Neuronal stem cell (in vitro differentiated cells): ENCODE results near the gene GC.
A peak's percentile ranks its signal among the peaks of the same experiment; 100 is the strongest.

Experiments used
- DNase-seq: peaks from one replicate; pipeline ENCODE4 v3.0.0-alpha.2; 2013; ENCODE audit warnings: low spot score
- H2AFZ ChIP-seq: one replicate; pipeline ENCODE4 v1.6.1; 2013; ENCODE audit warnings: mild to moderate bottlenecking, low read length, inconsistent platforms
- H2AK5ac ChIP-seq: 2 replicates; pipeline ENCODE4 v1.6.1; 2013; ENCODE audit warnings: low read depth, mild to moderate bottlenecking, inconsistent platforms, low read length, moderate library complexity, mixed read lengths
- H2BK120ac ChIP-seq: 2 replicates; pipeline ENCODE4 v1.6.1; 2013; ENCODE audit warnings: low read depth, mild to moderate bottlenecking, inconsistent platforms, low read length, moderate library complexity, mixed read lengths
- H2BK12ac ChIP-seq: one replicate; pipeline ENCODE4 v1.6.1; 2013; ENCODE audit warnings: low read length, inconsistent platforms
- H2BK15ac ChIP-seq: 2 replicates; pipeline ENCODE4 v1.6.1; 2013; ENCODE audit warnings: mild to moderate bottlenecking, low read length, inconsistent platforms, mixed read lengths
- H2BK5ac ChIP-seq: one replicate; pipeline ENCODE4 v1.6.1; 2013; ENCODE audit warnings: inconsistent platforms, mild to moderate bottlenecking, low read length, moderate library complexity
- H3K14ac ChIP-seq: one replicate; pipeline ENCODE4 v1.6.1; 2013; ENCODE audit warnings: low read length, inconsistent platforms
- H3K18ac ChIP-seq: 2 replicates; pipeline ENCODE4 v1.6.1; 2013; ENCODE audit warnings: low read length, inconsistent platforms
- H3K23ac ChIP-seq: 2 replicates; pipeline ENCODE4 v1.6.1; 2013; ENCODE audit warnings: low read depth, mild to moderate bottlenecking, mixed read lengths, low read length, inconsistent platforms; ENCODE audit not compliant: poor library complexity
- H3K27ac ChIP-seq: replicated peaks from 3 replicates; pipeline ENCODE4 v1.5.1; 2013; ENCODE audit warnings: low read length, inconsistent platforms
- H3K27me3 ChIP-seq, 3 experiments: 2 replicates each; pipeline ENCODE4 v1.6.1; 2013; ENCODE audit warnings: low read length in 3 of 3, mild to moderate bottlenecking in 2 of 3, inconsistent platforms in 1 of 3, low read depth in 1 of 3, mixed read lengths in 1 of 3, moderate library complexity in 1 of 3; ENCODE audit not compliant: control insufficient read depth in 3 of 3, insufficient read depth in 3 of 3
- H3K36me3 ChIP-seq, 2 donors: replicated peaks in 1 of 2; 2 replicates each; pipeline ENCODE4 v1.6.1; 2013; ENCODE audit warnings: low read length in 2 of 2; ENCODE audit not compliant: control insufficient read depth in 2 of 2, insufficient read depth in 2 of 2
- H3K4ac ChIP-seq: 2 replicates; pipeline ENCODE4 v1.6.1; 2013; ENCODE audit warnings: inconsistent platforms, mild to moderate bottlenecking, low read length, moderate library complexity
- H3K4me1 ChIP-seq, 2 donors: 1 replicate in 1 of 2; 2 replicates in 1 of 2; pipeline ENCODE4 v1.6.1; 2013; ENCODE audit warnings: low read length in 2 of 2, low read depth in 1 of 2; ENCODE audit not compliant: control insufficient read depth in 2 of 2, insufficient read depth in 1 of 2
- H3K4me2 ChIP-seq: one replicate; pipeline ENCODE4 v1.6.1; 2013; ENCODE audit warnings: mild to moderate bottlenecking, low read length, inconsistent platforms; ENCODE audit not compliant: insufficient read depth, poor library complexity, severe bottlenecking
- H3K4me3 ChIP-seq, 2 donors: 2 replicates each; pipeline ENCODE4 v1.5.1; 2013; ENCODE audit warnings: low read length in 2 of 2, mild to moderate bottlenecking in 2 of 2, inconsistent platforms in 1 of 2, moderate library complexity in 1 of 2
- H3K79me1 ChIP-seq: one replicate; pipeline ENCODE4 v1.6.1; 2013; ENCODE audit warnings: low read depth, mild to moderate bottlenecking, inconsistent platforms, low read length, moderate library complexity
- H3K9ac ChIP-seq: one replicate; pipeline ENCODE4 v1.6.1; 2013; ENCODE audit warnings: mild to moderate bottlenecking, low read depth, low read length, inconsistent platforms; ENCODE audit not compliant: poor library complexity
- H3K9me3 ChIP-seq, 2 donors: replicated peaks in 1 of 2; 2 replicates each; pipeline versions ENCODE3 to v1.6.1; 2013; ENCODE audit warnings: low read length in 2 of 2, mild to moderate bottlenecking in 2 of 2, inconsistent platforms in 1 of 2, low read depth in 1 of 2, mixed read lengths in 1 of 2, moderate library complexity in 1 of 2; ENCODE audit not compliant: control insufficient read depth in 2 of 2, insufficient read depth in 1 of 2
- H4K8ac ChIP-seq: one replicate; pipeline ENCODE4 v1.6.1; 2013; ENCODE audit warnings: low read depth, mild to moderate bottlenecking, inconsistent platforms, low read length, moderate library complexity
- H4K91ac ChIP-seq: one replicate; pipeline ENCODE4 v1.6.1; 2013; ENCODE audit warnings: low read length, low read depth, mild to moderate bottlenecking, inconsistent platforms; ENCODE audit not compliant: poor library complexity
- WGBS, 2 donors: extraction: QIAGEN DNeasy Blood & Tissue Kit; methylation state at CpG; one replicate each; pipeline ENCODE4 v1.1.7; 2013; ENCODE audit warnings: missing lambda C conversion rate in 2 of 2, mixed read lengths in 1 of 2; ENCODE audit not compliant: insufficient read length in 2 of 2, insufficient replicate concordance in 1 of 2; ENCODE audit errors: extremely low coverage in 2 of 2; 5-methylcytosine and 5-hydroxymethylcytosine counted together

Gene GC

DNA sequence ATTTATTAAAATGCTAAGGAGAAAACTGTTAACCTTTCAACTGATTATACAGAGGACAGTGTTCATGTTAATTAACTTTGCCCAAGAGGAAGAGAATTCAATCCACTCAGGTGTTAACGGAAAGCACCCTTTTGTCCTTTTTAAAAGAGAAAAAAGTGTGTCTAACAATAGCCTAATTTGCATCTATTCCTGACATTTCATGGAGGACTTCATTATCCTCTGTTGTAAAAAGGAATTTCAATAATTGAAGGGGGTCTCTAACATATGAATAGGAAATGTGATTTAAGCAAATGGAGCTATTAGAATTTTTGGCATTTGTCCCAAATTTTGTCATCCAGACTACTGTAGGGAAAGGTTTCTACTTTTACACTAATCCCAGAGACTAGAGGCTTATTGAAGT is 44.6 kb upstream of the GC start:
- Histone ChIP-seq H2BK15ac (no peak overlapping the region), H4K91ac (no peak overlapping the region), H2AFZ (no peak overlapping the region), H3K27me3 (no peaks in the 10 kb centered on the region), H3K27ac (no peak overlapping the region), H3K4me1 (peaks cover 0 to 2% of the 10 kb centered on the region in 2 donors), H3K9ac (no peak overlapping the region), H3K18ac (no peak overlapping the region), H3K14ac (no peak overlapping the region), H2AK5ac (no peak overlapping the region), H2BK5ac (no peak overlapping the region), H3K79me1 (no peaks in the 10 kb centered on the region), H4K8ac (no peak overlapping the region), H3K4ac (no peak overlapping the region), H3K4me2 (no peak overlapping the region), H3K36me3 (no peaks in the 10 kb centered on the region), H2BK12ac (no peak overlapping the region), H3K23ac (no peak overlapping the region), H3K4me3 (no peak overlapping the region), H2BK120ac (no peak overlapping the region), H3K9me3 (no peaks in the 10 kb centered on the region)
- WGBS, 2 donors: no CpG with 5 or more reads among the region's 1 CpG
- DNase-seq: no peak

DNA sequence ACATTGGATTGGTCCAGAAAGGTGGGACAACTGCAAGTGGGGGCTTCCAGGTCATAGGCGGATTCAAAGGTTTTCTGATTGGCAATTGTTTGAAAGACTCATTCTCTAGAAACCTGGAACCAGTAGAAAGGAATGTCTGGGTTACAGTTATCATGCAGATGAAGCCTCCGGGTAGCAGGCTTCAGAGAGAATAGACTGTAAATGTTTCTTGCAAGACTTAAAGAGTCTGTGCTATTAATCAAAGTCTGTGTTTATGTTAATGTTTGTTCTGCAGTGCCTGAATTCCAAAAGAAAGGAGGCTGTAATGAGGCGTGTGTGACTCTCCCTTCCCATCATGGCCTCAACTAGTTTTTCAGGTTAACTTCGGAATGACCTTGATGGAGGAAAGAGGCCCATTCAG is 43.9 kb upstream of the GC start:
- Histone ChIP-seq H3K27ac (no peak overlapping the region), H3K4ac (no peak overlapping the region), H2BK15ac (no peak overlapping the region), H3K27me3 (no peaks in the 10 kb centered on the region), H2BK12ac (no peak overlapping the region), H3K14ac (no peak overlapping the region), H2AFZ (no peak overlapping the region), H2BK120ac (no peak overlapping the region), H3K4me3 (no peak overlapping the region), H2AK5ac (no peak overlapping the region), H3K79me1 (no peaks in the 10 kb centered on the region), H3K23ac (no peak overlapping the region), H3K4me2 (no peak overlapping the region), H3K9ac (no peak overlapping the region), H3K4me1 (peaks cover 0 to 2% of the 10 kb centered on the region in 2 donors), H3K18ac (no peak overlapping the region), H3K36me3 (no peaks in the 10 kb centered on the region), H4K91ac (no peak overlapping the region), H4K8ac (no peak overlapping the region), H2BK5ac (no peak overlapping the region), H3K9me3 (no peaks in the 10 kb centered on the region)
- DNase-seq: no peak
- no CpG with 5 or more reads among the region's 4 CpGs for WGBS, 2 donors

DNA sequence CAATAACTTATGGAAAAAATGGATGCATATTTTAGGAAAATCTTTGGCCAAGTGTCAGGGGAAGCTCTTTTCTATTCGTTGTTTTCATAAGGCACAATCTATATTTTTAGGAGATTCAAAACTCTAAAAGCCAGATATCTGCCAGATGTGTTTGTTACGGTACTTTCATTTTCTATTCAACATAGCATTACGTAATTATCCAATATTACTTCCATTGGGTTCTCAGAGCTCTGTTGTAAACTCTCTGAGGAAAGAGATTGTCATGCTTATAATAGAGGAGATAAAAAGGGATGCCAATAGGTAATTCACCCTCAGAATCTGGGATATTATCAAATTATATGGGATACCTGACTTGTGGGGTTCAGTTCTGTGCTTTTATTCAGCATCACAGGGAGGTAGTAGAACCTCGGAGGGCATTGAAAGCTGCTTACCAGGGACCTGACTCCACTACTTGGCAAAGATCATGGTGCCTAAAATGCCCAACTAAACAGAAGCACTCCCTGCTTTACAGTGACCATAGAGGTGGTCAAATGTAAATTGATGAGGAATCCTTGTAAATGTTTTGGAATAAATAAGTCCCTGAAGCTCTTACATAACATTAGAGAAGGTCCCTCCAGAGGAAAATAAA is 32.9 kb upstream of the GC start:
- Histone ChIP-seq H3K23ac (no peak overlapping the region), H3K4me1 (no peaks in the 10 kb centered on the region), H3K14ac (no peak overlapping the region), H3K27ac (no peak overlapping the region), H2AFZ (no peak overlapping the region), H3K36me3 (no peaks in the 10 kb centered on the region), H2AK5ac (no peak overlapping the region), H3K4me3 (no peak overlapping the region), H2BK12ac (no peak overlapping the region), H3K27me3 (no peaks in the 10 kb centered on the region), H3K9me3 (no peaks in the 10 kb centered on the region), H3K9ac (no peak overlapping the region), H3K4ac (no peak overlapping the region), H3K18ac (no peak overlapping the region), H3K4me2 (no peak overlapping the region), H2BK120ac (no peak overlapping the region), H4K8ac (no peak overlapping the region), H2BK15ac (no peak overlapping the region), H3K79me1 (no peaks in the 10 kb centered on the region), H4K91ac (no peak overlapping the region), H2BK5ac (no peak overlapping the region)
- no peak for DNase-seq
- WGBS, 2 donors: no CpG with 5 or more reads among the region's 4 CpGs

DNA sequence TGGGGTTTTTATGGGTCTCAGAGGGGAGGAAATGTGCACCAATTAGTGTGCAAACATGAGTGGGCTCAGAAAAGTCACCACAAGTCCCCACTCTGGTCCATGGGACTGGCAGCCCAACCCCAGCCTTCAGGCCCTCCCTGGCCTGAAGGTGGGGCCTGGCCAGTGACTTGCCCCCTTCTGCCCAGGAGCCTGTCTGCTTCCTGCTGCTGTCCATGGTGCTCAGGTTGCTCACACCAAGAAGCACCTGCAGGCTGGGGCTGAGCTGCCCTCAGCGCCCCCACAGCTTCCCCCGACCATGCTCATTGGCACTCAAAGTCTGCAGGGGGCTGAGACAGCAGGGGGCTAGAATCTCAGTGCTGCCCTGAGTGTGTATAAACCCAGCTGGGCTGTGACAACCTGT is 30.6 kb upstream of the GC start:
- no peak overlapping the region for H2BK5ac ChIP-seq
- H2BK120ac ChIP-seq: no peak overlapping the region
- H4K8ac ChIP-seq: no peak overlapping the region
- no peak overlapping the region for H3K23ac ChIP-seq
- H3K27me3 ChIP-seq: no peaks in the 10 kb centered on the region
- H3K4me1 ChIP-seq: no peaks in the 10 kb centered on the region
- no peak overlapping the region for H2BK12ac ChIP-seq
- WGBS, 2 donors: no CpG with 5 or more reads among the region's 2 CpGs
- no peak overlapping the region for H2AFZ ChIP-seq
- H3K4me2 ChIP-seq: no peak overlapping the region
- H3K4me3 ChIP-seq: no peak overlapping the region
- no peak overlapping the region for H2AK5ac ChIP-seq
- no peaks in the 10 kb centered on the region for H3K79me1 ChIP-seq
- no peak overlapping the region for H4K91ac ChIP-seq
- H2BK15ac ChIP-seq: no peak overlapping the region
- H3K27ac ChIP-seq: no peak overlapping the region
- DNase-seq: peak; percentile 8
- no peaks in the 10 kb centered on the region for H3K36me3 ChIP-seq
- no peak overlapping the region for H3K9ac ChIP-seq
- no peak overlapping the region for H3K14ac ChIP-seq
- no peak overlapping the region for H3K4ac ChIP-seq
- no peak overlapping the region for H3K18ac ChIP-seq
- no peaks in the 10 kb centered on the region for H3K9me3 ChIP-seq
